GM23338 (cell line): Measurements from ENCODE around the gene PPP1R7. TPM values are rescaled to one million over a fixed set of nuclear protein-coding genes. Genes with fewer than 3 reads are reported as not detected.
A peak's percentile ranks its signal among the peaks of the same experiment; 100 is the strongest.

ENCODE experiments used
- ATAC-seq: fragments of 200-7000 bp; cut with Tn5 transposase; 3 replicates; pipeline ENCODE4 v1.9.1; 2020
- DNase-seq: peaks from one replicate; pipeline ENCODE4 v3.0.0-alpha.2; 2015; ENCODE audit warnings: low spot score
- H2AFZ ChIP-seq: fragments of 200-600 bp; sonication (generic); 2 replicates; pipeline ENCODE4 v1.8.0; 2016; ENCODE audit warnings: antibody characterized with exemption, mild to moderate bottlenecking, moderate library complexity
- H3F3A ChIP-seq: fragments of 200-600 bp; sonication (generic); replicated peaks from 2 replicates; pipeline ENCODE4 v1.8.0; 2017; ENCODE audit warnings: antibody characterized with exemption, mixed run types, low read depth
- H3K27ac ChIP-seq: fragments of 200-600 bp; sonication (generic); 2 replicates; pipeline ENCODE4 v1.6.1; 2016; ENCODE audit warnings: low read depth
- H3K27me3 ChIP-seq: fragments of 200-600 bp; sonication (generic); 2 replicates; pipeline ENCODE4 v1.8.0; 2016; ENCODE audit warnings: mild to moderate bottlenecking, mixed run types, moderate library complexity; ENCODE audit not compliant: insufficient read depth
- H3K36me3 ChIP-seq: fragments of 200-600 bp; sonication (generic); 2 replicates; pipeline ENCODE4 v1.8.0; 2016; ENCODE audit warnings: mild to moderate bottlenecking; ENCODE audit not compliant: insufficient read depth
- H3K4me1 ChIP-seq: fragments of 200-600 bp; sonication (generic); 2 replicates; pipeline ENCODE4 v1.8.0; 2016; ENCODE audit warnings: mild to moderate bottlenecking, moderate library complexity; ENCODE audit not compliant: insufficient read depth
- H3K4me2 ChIP-seq: fragments of 200-600 bp; sonication (generic); 2 replicates; pipeline ENCODE4 v1.7.1; 2017; ENCODE audit warnings: mixed run types
- H3K4me3 ChIP-seq: fragments of 200-600 bp; sonication (generic); 2 replicates; pipeline ENCODE4 v1.6.1; 2016; ENCODE audit warnings: mixed run types
- H3K79me2 ChIP-seq: fragments of 200-600 bp; sonication (generic); replicated peaks from 2 replicates; pipeline ENCODE4 v1.8.0; 2017; ENCODE audit warnings: mild to moderate bottlenecking; ENCODE audit not compliant: insufficient read depth
- H3K9me2 ChIP-seq: fragments of 200-600 bp; sonication (generic); 2 replicates; pipeline ENCODE4 v1.8.0; 2017; ENCODE audit not compliant: insufficient read depth
- H4K20me1 ChIP-seq: fragments of 200-600 bp; sonication (generic); replicated peaks from 2 replicates; pipeline ENCODE4 v1.8.0; 2017; ENCODE audit warnings: mild to moderate bottlenecking; ENCODE audit not compliant: insufficient read depth
- H3K27ac Mint-ChIP-seq: 2 replicates; pipeline ENCODE4 v1.8.0; 2020; ENCODE audit warnings: inconsistent platforms, mild to moderate bottlenecking, moderate library complexity, mixed read lengths
- H3K27me3 Mint-ChIP-seq: 3 replicates; pipeline ENCODE4 v1.8.0; 2022; ENCODE audit warnings: low read depth, mild to moderate bottlenecking, moderate library complexity, mixed read lengths, inconsistent platforms; ENCODE audit not compliant: insufficient read depth, poor library complexity
- H3K36me3 Mint-ChIP-seq: 3 replicates; pipeline ENCODE4 v1.8.0; 2021; ENCODE audit warnings: low read depth, mild to moderate bottlenecking, inconsistent platforms, moderate library complexity, mixed read lengths
- H3K4me1 Mint-ChIP-seq: 3 replicates; pipeline ENCODE4 v1.8.0; 2020; ENCODE audit warnings: mild to moderate bottlenecking, inconsistent platforms, mixed read lengths
- H3K4me3 Mint-ChIP-seq: 3 replicates; pipeline ENCODE4 v1.8.0; 2021; ENCODE audit warnings: moderate library complexity, mild to moderate bottlenecking, inconsistent platforms, mixed read lengths
- H3K9me3 Mint-ChIP-seq: 3 replicates; pipeline ENCODE4 v1.8.0; 2020; ENCODE audit warnings: moderate library complexity, mild to moderate bottlenecking, inconsistent platforms, mixed read lengths
- CTCF ChIP-seq, 2 experiments: fragments of 200-600 bp in 1 of 2; sonication (generic) in 1 of 2; conservative IDR thresholded peaks; 2 replicates each; pipeline versions ENCODE4 v1.5.1 to v1.6.1; 2016 to 2017; ENCODE audit warnings: antibody characterized with exemption in 2 of 2, low read depth in 2 of 2, mild to moderate bottlenecking in 2 of 2, moderate library complexity in 1 of 2
- EZH2 ChIP-seq: fragments of 200-600 bp; sonication (generic); IDR thresholded peaks from one replicate; pipeline ENCODE4 v1.8.0; 2017; ENCODE audit warnings: antibody characterized with exemption, mild to moderate bottlenecking, low read depth; ENCODE audit not compliant: unreplicated experiment
- EZH2phosphoT487 ChIP-seq: fragments of 200-600 bp; sonication (generic); IDR thresholded peaks from one replicate; pipeline ENCODE4 v1.8.1; 2018; ENCODE audit warnings: antibody characterized with exemption; ENCODE audit not compliant: unreplicated experiment
- NANOG ChIP-seq: IDR thresholded peaks from 2 replicates; pipeline ENCODE4 v1.6.1; 2016; ENCODE audit warnings: antibody characterized with exemption, borderline replicate concordance
- POLR2AphosphoS5 ChIP-seq: IDR thresholded peaks from 2 replicates; pipeline ENCODE4 v1.6.1; 2016; ENCODE audit warnings: antibody characterized with exemption, low read depth
- ZNF114 ChIP-seq: fragments of 250-450 bp; sonication (Bioruptor Pico); IDR thresholded peaks from 2 replicates; pipeline ENCODE4 v1.5.0; 2020; ENCODE audit warnings: mild to moderate bottlenecking, moderate library complexity
- ZNF331 ChIP-seq: fragments of 250-450 bp; sonication (Bioruptor Pico); IDR thresholded peaks from 2 replicates; pipeline ENCODE4 v1.5.0; 2020; ENCODE audit warnings: low read depth, mild to moderate bottlenecking, moderate library complexity
- ZNF462 ChIP-seq: fragments of 250-450 bp; sonication (Bioruptor Pico); IDR thresholded peaks from 2 replicates; pipeline ENCODE4 v1.5.0; 2020; ENCODE audit warnings: mild to moderate bottlenecking, moderate library complexity
- polyA plus RNA-seq: library from polyadenylated mRNA; unstranded; fragments of >200 nt; fragmentation: Nextera tagmentation; extraction: Ambion mirVana; gene quantifications from 2 replicates; pipeline ENCODE4 v1.2.1, GENCODE V29; 2016
- total RNA-seq: library from RNA; depleted of rRNA; stranded (reverse); fragments of >200 nt; shearing (Covaris generic); gene quantifications from 2 replicates; pipeline ENCODE4 v1.2.3, GENCODE V29; 2014

Gene PPP1R7
- total and polyA plus RNA-seq, 2 experiments from 2014 or later: 48.2 to 94.3 TPM

GRCh38 chr2:241204010-241204384 is 53.7 kb downstream of the PPP1R7 start (continued):
- no peak for TF ChIP-seq ZNF462

GRCh38 chr2:241204490-241204889 is 54.2 kb downstream of the PPP1R7 start:
- H3K9me3 Mint-ChIP-seq: no peaks in the 10 kb centered on the region
- Histone ChIP-seq H3K4me2 (no peak overlapping the region), H3K9me2 (no peaks in the 10 kb centered on the region), H2AFZ (no peak overlapping the region), H3K4me3 (no peak overlapping the region), H3K79me2 (no peaks in the 10 kb centered on the region), H3K4me1 (no peaks in the 10 kb centered on the region), H3K36me3 (no peaks in the 10 kb centered on the region), H3K27me3 (no peaks in the 10 kb centered on the region), H3F3A (no peaks in the 10 kb centered on the region), H4K20me1 (no peaks in the 10 kb centered on the region), H3K27ac (no peak overlapping the region)
- H3K27me3 Mint-ChIP-seq: peaks cover 7% of the 10 kb centered on the region
- DNase-seq: no peak
- ATAC-seq: no peak
- H3K4me1 Mint-ChIP-seq: no peaks in the 10 kb centered on the region
- H3K27ac Mint-ChIP-seq: peak overlapping the region; percentile 70; the same call in 1 of the 2 replicates
- no peaks in the 10 kb centered on the region for H3K36me3 Mint-ChIP-seq
- no peak overlapping the region for H3K4me3 Mint-ChIP-seq
- TF ChIP-seq CTCF (conservative IDR thresholded peaks at IDR 0.05; ENCODE audit: low read depth in 2 of 2): no peak
- TF ChIP-seq ZNF462: no peak
- no peak for TF ChIP-seq EZH2phosphoT487
- TF ChIP-seq NANOG: no peak
- TF ChIP-seq EZH2: no peak
- no peak for TF ChIP-seq ZNF114
- TF ChIP-seq ZNF331 (CRISPR knock-in tag): no peak
- TF ChIP-seq POLR2AphosphoS5: no peak
